ENCODE data around the gene AKAP13.
"Not testable (repeated sequence)": the region's sequence is repeated elsewhere in the genome, so short reads cannot be mapped to it uniquely, and the experiment has no call there.

The AKAP13 gene

DNA sequence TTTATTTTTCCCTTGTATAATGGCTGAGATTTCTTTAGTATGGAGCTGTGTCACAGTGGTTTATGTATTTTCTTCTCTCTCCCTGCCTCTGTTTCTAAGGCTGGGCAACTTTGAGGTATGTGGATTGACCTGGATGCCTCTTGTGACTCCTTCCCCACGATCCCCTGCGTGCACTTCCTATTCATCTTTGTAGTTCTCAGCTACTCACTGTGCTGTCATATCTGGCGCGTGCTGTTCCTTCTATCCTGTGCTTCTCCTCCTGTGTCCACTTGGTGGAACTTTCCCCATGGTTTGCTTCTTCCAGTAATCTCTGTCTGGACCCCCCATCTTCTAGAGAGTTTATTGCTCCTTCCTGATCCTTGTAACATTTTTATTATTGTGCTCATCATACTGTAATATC lies 97.3 kb downstream of the AKAP13 start:
- peak; percentile 20 for DNase-seq (ENCODE audit: low spot score)

DNA sequence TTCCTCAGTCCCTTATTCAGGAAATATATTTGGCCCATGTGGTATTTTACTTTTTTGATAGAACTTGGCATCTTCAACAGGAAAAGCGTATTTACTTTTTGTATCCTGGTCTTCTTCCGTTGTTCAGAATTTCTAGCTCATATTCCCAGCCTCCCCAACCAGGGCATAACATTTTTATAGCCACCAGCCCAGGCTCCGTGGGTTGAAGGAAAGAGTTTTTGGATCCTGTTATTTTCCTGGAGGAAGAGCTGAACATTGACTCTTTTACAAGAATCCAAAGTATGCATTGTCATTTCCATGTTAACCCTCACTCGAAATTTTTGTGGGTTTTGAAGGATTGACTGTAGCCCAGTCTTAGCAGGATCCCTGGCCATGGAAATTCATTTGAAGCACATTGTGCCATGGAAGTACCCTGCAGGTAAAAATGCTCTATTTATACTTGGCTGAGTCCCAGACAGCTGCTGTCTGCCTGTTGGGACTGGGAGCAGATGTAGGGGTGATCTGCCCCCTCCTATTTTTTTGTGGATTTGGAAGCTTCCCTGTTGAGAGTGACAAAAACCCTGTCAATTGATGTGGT lies 98.8 kb downstream of the AKAP13 start:
- peak; percentile 43 for DNase-seq (ENCODE audit: low spot score)

DNA sequence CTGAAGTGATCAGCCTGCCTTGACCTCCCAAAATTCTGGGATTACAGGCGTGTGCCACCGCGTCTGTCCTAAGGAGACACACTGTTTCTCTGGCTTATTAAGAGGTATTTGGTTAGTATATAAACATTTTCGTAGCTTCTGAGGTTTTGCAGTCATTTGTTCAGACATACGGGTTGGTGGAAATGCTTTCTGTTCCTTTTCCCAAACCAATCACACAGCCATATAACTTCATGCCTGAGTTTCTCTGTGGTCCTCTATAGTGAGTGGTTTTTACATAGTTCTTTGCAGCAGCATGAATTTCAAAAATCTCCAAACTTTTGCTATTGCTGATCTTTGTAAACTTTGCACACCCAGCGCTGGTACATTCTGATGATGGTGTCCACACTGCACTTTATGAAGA lies 100.5 kb downstream of the AKAP13 start:
- DNase-seq (ENCODE audit: low spot score) = no peak

DNA sequence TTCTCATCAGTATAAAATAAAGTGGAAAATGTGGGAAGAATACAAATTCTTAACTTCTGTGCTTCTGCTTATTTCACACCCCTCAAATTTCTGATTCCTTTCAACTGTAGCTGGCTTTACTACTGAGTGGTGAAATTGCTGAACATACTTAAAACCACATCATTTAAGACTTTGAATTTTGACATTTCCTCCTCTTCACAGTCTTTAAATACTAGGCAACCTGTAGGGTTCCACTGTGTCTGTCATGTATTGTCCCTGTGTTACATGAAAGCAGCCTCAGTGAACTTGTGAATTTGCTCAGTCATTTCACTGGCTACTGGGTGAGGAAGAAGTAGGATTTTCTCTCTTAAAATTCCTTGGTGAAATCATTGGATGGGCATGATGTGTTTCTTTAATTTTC lies 101.1 kb downstream of the AKAP13 start:
- not testable (repeated sequence) for DNase-seq (ENCODE audit: low spot score)

DNA sequence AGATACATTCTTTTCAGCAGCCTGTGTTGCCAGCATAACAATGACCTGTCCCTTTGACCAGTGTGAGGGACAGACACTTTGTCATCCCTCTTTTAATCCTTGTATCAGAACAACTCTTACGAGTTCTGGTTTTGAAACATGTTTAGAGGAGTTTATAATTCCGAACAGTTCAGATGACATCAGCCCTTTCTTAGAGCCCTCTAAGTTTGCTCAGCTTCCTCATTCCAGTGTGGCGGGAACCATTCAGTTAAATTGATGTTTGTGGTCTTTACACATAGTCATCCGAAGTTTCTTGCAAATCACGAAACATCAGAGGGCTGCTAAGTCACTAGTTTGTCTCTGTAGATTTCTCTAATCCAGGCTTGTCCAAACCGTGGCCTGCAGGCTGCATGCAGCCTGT lies 102.5 kb downstream of the AKAP13 start:
- peak; percentile 46 for DNase-seq (ENCODE audit: low spot score)

DNA sequence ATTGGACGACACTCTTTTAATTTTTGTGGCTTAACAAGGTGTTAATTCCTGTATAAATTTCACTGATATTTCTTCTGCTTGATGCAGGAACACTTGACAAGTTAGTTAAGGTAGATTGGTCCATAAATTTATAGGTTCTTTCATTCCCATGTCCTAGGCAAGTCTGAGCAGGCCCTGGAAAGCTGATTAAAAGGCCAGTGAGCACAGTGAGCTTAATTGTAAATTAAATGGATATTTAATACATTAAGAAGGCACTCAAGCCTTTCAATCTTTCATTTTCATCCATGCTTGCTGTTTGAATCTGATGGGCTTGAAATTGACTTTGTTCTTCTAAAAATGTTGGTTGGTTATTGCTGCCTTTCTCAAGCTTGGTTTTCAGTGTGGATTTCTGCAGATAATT lies 103.6 kb downstream of the AKAP13 start:
- DNase-seq (ENCODE audit: low spot score) = not testable (repeated sequence)

DNA sequence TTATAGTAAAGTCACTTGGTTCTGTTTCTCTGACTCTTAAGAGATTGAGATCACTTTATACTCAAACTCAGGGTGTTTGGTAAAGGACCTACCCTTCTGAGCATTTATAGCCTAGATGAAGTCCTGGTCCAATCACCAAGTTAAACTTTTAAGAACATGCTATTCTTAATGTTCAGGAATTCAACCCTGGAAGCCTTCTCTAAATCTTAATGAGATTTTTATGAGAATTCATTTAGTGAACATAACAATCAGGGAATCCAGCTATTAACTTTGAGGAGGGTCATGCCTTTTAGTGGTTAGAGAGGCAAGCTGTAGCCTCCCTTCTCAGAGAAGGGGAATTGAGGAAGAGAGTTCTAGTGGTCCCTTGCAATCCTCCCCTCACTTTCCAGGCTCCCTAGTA lies 104.5 kb downstream of the AKAP13 start:
- DNase-seq (ENCODE audit: low spot score) = not testable (repeated sequence)

DNA sequence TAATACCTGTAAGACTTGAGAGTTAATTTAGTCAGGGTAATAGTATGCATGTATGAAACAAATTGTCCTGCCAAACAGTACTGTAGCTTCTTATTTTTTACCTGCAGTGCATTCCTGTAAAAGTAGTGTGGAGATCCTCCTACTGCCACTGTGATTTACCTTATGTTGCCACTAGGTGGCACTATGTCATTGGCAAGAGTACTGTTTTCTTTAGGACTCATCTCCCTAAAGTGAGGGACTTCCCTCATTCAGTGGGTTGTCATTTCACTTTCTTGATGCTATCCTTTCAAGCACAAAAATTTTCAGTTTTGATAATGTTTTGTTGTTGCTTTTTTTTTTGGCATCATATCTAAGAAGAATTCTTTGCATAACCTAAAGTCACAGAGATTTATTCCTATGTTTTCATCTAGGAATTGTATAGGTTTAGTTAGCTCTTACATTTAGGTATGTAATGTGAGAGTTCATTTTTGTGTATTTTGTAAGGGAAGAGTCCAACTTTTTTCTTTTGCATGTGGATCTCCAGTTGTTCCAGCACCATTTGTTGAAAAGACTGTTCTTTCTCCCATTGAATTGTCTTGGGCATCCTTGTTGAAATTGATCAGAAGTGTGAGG lies 105.7 kb downstream of the AKAP13 start:
- peak; percentile 51 for DNase-seq (ENCODE audit: low spot score)

DNA sequence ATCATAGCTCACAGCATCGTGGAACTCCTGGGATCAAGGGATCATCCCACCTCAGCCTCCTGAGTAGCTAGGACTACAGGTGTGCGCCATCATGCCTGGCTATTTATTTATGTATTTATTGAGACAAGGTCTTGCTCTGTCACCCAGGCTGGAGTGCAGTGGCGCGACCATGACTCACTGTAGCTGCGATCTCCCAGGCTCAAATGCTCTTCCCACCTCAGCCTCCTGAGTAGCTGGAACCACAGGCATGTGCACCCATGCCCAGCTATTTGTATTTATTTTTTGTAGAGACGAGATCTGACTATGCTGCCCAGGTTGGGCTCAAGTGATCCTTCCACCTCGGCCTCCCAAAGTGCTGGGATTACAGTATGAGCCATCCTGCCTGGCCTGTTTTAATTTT lies 107.4 kb downstream of the AKAP13 start:
- DNase-seq (ENCODE audit: low spot score) = not testable (repeated sequence)

DNA sequence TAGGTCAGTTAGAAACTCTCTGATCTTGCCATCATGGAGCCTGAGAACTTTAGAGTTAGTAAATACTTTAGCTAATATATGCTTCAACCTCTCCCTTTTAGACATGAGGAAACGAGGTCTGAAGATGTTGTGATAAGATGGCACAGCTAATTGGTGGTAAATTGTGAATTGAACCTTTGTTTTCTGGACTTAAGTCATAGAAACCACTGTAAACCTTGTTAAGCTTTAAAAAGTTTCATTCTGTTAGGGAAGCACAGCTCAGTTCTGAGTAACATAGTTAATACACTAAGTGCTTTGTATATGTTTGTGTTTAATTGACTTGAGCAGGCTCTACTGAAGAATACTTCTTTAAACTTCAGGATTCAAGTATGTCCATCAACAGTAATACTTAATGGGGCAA lies 108.6 kb downstream of the AKAP13 start:
- DNase-seq (ENCODE audit: low spot score) = no peak

DNA sequence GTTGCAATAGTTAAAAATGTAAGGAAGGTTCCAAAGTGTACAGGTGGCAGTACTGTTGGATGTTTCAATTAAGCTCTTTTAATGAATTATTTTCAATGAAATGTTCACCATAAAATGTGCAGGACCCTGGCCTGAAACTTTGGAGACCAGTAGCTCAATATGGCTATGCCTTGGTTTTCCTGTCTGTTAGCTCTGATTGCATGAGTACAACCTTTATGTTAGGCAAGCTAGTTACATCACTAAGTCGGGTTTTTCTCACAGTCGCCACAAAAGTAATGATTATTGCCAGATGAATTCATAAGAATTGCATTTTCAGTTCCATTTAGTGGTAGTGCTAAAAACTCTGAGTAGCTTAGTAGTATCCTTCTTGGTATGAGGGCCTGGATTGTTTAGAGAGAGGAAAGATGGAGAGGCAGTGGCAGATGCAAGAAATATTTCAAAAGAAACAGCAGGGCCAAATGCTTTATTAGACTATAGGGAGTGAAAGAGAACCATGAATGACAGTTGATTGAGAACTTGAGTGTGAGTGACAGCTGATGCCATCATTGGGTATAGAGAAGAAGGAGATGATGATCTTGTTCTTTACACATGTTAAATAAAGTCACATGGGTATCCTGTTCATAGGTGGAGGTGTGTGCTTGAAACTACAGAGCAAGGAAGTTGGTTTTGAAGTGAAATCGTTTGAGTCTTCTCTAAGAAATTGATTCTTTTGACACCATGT lies 109.5 kb downstream of the AKAP13 start:
- DNase-seq (ENCODE audit: low spot score) = no peak

DNA sequence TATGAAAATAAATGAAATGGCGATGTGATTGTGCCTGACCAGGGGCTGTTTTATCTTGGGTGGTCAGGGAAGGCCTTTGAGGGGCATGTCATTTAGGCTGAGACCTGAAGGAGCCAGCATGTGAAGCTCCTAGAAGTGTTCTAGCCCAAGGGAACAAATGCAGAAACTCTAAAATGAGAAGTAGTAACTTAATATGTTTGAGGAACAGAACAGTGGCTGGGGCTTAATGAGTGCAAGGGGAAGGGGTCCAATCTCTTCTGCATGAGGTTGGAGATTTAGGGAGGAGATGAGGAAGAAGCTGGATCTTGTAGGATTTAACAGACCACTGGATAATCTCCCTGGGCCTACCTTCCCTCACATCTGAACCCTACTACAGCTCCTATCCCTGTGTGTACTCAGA lies 110.5 kb downstream of the AKAP13 start:
- no peak for DNase-seq (ENCODE audit: low spot score)

DNA sequence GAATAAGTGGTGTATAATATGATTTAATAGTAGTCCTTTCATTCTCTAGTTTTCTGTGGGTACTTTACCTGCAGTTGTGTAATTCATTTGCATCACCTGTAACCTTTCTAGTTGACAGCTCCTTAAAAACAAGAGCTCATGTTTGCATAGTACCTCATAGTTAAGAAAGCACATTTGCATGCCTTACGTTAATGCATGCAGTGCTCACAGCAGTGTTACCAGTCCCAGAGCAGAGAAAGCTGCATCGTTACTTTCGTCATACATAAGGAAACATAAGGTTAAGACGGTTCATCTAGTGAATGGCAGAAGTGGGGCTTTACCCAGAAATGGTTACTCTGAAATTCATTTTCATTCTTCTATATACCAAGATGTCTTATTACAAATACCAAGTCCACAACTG lies 111.3 kb downstream of the AKAP13 start:
- no peak for DNase-seq (ENCODE audit: low spot score)

DNA sequence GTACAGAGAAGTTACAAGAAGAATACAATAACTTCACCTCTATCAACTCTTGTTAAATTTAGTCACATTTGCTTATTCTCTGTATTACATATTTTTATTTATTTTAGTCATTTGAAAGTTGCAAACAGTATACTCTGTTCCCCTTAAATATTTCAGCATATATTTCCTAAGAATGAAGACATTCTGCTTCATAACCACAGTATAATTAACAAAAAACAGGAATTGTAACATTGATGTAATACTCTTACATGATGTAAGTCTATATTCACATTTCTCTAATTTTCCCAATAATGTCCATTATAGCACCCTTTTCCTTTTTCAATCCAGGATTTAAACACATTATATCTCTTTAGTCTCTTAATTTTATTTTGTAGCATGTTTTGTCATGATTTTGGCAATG lies 112.0 kb downstream of the AKAP13 start:
- no peak for DNase-seq (ENCODE audit: low spot score)

DNA sequence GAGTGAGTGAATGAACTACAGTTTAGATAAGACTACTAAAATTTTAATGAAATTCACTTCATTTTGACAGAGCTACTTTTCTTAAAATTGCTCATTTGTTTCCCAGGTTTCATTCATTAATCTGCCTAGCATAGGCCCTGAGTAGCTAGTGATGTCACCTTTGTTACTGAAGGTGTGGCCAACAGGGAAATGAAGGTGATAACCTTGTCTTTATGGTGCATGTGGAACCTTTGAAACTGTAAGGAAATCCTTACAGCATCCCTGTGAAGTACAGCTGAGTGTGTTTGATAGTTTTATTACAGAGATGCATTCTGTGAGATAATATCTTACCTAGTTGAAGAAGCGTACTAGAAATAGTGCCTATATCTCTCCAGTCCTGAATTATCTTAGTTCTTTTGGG lies 112.9 kb downstream of the AKAP13 start:
- no peak for DNase-seq (ENCODE audit: low spot score)

DNA sequence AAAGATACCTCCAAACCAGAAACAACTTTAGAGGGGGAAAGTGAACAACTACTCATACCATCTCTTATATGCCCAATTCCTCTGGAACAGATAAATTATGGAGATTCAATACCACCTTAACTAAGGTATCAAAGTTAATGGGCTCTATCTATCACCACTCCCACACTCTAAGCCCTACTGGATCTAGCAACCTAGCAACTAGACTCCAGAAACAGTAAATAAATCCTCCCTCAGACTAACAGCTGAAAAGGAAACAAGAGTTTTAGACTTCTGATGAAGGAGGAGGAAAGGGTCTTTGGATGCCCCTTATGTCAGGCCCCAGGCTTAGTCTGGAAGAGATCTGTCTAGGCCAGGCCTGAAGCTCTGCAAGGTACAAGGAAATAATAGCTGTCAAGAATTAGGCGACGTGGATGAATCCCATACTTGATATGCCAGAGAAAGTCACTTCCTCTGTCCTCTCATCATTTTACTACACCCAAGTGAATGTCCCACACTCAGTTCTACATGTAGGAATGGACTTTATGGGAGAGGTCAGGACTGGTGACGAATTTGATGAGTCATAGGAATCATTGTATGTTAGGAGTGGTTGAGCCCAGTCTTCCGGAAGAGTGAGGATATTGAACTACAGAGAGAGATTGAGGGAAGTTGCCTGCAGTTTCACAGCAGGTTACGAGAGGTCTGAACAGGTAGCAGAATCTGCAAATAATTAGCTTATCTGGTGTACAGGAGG lies 113.8 kb downstream of the AKAP13 start:
- DNase-seq (ENCODE audit: low spot score) = peak; percentile 62

DNA sequence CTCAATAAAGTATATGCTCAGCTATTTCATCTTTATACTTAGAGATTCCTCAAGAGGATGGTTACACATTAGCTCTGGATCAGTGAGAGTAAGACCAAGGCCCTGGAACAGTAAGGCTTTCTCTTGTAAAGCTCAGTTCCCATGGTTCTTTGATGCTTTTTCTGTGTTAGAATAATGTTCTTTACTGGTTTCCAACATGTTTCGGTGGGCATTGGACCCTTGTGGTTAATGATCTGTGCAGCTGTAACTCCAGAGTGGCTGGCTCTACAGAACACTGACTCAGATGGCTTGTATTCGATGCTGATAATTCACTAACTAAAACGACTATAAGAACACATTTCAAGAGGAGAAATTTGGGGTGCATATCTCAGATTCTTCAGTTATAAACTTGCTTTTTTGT lies 114.7 kb downstream of the AKAP13 start:
- DNase-seq (ENCODE audit: low spot score) = no peak

DNA sequence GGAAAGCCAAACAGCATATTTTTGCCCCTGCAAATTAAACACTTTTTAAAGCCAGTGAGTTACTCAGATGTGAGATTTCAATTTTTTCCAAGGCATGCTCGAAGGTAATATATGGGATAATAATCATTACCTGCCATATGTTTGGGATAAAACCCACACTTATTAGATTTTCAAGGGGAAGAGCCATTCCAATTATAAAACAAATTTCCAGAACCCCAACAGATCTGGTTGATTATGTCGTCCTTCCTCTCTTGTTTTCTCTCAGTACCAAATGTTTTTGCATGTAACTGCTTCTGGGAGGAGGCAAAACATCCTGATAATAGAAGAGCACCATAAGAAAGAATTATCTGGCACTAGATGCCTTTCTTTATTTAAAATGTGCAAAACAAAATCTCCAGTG lies 115.1 kb downstream of the AKAP13 start:
- DNase-seq (ENCODE audit: low spot score) = no peak

DNA sequence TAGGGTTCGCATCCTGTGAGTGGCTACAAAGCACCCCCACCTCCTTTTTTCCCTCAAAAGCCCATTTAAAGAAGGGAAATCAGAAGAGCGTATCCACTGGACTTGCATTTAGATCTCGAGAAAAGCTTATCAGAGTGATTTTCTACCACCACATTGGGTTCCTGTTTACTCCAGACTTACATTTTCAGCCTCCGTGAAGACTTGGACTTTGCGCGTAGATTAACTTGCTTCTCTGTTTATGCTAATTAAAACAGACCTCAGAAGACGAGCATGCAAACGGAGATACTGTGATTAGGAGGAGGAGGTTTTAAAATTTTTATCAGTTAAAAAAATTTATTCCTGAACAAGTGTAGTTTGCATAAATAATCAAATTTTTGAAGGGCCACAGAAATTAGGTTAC lies 115.7 kb downstream of the AKAP13 start:
- no peak for DNase-seq (ENCODE audit: low spot score)

DNA sequence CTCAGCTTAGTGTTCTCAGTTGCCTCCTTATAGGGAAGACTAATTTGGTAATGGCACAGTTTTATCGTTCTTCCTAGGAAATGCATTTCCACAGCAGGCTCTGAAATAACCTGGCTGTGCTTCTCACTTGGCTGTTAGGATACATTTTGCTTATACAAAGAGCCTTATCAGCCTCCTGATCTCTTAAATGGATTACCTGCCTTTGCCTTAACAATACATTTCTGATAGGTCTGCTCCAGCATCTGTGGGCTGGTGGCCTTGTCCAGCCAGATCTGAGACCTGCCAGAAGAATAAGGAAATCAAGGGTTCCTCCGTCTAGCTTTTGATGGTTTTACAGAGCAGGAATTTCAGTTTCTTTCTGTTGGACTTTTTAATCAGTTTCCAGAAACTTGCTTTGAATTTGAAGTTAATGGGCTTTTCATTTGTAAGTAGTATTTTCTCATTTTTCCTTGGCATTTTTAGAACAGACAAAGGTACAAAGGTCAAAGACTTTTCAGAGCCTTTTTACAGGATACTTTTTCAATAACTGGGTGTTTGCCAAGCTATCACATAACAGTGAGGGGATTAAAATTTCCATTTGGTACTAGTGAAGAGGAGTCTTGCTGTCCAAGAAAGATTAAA lies 116.3 kb downstream of the AKAP13 start:
- DNase-seq (ENCODE audit: low spot score) = no peak

DNA sequence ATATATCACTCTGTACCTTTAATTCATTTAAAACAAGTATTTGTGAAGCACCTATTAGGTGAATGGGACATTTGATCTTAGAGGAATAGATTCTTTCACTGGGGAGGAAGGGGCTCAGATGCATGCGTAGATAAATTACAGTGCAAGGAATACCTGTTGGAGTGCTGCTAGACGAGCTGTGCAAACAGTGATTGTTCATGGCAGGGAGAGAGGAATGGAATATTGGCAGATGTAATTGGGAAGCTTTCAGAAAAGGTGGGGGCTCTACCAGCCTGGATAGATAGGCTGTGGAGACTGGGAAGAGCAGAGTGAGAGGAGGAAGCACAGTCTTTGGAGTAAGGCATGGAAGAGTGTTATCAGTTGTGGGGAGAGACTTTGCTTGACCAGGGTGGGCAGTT lies 116.8 kb downstream of the AKAP13 start:
- DNase-seq (ENCODE audit: low spot score) = no peak

DNA sequence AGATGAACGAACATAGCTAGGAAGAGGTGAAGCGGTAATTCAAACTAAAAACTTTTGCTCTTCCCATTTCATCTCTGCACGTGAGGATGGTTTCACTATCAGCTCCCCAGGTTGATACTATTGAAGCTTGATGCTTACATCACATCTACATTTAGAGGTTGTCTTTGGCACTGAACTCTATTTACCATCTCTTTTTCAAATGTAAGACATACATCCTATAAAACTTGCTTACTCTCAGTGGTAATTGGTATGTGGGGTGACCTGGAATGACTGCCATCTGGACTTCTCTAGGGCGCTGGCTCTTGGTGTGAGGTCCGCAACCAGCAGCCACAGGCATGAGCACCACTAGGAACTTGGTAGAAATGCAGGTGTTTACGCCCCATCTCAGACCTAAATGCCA lies 118.1 kb downstream of the AKAP13 start:
- DNase-seq (ENCODE audit: low spot score) = no peak

Measured in AG08396 (cell line).